CD4-positive, alpha-beta T cell treated with Interleukin-17A for 4 hours (primary cell): ENCODE results near the gene DIP2C.
"Not testable (repeated sequence)": the region's sequence is repeated elsewhere in the genome, so short reads cannot be mapped to it uniquely, and the experiment has no call there.

ENCODE experiments used
- DNase-seq: peaks from one replicate; pipeline ENCODE4 v3.0.0-alpha.2; 2020; ENCODE audit warnings: mixed read lengths

DIP2C gene

DNA sequence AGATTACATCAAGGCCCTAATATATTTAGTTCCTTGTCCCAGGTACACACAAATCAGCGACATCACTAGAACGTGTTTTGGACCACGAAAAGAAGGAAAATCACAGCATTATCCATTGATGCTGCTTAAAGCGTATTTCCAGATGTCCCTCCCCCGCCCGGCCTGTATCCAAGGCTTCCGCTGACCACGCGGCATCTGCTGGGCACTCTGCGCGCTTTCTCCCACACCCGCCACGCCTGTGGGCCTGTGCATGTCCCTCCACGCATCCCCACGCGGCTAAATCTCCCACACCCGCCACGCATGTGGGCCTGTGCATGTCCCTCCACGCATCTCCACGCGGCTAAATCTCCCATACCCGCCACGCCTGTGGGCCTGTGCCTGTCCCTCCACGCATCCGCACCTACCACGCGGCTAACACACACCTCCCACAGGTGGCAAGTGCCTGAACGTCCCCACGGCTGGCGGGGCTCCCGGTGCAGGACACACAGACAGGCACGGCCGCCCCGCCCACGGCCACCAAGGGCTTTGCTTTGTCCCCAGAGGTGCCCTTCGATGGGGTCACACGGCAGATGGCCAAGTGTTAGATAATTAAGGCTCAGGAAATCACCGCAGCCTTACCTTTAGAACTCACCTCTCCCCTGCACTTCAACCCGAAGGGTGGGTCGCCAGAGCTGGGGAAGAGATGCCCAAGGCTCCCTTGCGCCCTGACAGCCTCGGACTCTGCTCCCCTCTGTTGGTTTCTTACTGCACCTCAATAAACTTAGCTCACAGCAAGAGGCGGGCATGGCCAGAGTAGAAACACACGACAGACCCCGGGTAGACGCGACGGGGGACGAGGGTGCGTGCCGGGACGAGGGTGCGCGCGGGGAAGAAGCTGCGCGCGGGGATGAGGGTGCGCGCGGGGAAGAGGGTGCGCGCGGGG is 49.5 kb downstream of the DIP2C start:
- no peak for DNase-seq

DNA sequence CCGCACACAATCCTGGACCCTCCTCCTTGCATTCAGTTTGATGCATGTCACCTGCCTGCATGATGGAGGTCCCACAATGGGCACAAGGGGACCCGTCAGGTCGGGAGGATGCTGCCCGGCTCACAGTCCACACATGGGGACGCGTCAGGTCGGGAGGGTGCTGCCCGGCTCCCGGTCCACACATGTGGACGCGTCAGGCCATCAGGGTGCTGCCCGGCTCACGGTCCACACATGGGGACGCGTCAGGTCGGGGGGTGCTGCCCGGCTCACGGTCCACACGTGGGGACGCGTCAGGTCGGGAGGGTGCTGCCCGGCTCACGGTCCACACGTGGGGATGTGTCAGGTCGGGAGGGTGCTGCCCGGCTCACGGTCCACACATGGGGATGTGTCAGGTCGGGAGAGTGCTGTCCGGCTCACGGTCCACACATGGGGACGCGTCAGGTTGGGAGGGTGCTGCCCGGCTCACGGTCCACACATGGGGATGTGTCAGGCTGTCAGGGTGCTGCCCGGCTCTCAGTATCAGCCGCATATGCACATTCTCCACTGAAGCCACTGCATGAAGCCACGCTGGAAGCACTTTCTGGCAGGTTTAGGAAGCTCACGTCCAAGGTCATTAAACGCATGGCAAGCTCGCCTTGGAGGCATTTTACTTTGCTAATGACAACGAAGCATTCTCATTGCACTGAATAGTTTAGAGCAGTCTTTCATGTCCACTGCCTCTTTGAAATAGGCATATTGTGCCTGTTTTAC is 50.3 kb downstream of the DIP2C start:
- DNase-seq: no peak

- no peak for DNase-seq
Observed at GRCh38 chr10:637771-638195, 51.7 kb downstream of the DIP2C start.

- DNase-seq: no peak
Observed at GRCh38 chr10:637221-637620, 52.2 kb downstream of the DIP2C start.

DNA sequence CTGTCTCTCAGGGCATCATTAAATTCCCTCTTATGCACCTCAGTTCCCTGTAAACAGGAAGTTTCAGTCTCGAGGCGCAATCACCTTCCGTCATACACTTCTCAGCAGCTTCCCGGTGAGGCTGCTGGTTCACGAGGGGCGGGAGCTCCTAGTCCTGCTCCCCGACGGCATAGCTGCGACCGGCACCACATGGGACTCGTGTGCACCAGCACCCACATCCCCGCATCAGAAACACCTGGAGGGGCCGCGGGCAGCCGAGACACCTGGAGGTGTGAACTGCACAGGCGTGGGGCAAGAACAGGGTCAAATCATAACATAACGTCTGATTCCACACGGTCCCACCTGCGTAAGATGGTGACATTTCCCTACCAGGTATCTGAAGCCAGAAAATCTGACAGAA is 52.7 kb downstream of the DIP2C start:
- no peak for DNase-seq

DNA sequence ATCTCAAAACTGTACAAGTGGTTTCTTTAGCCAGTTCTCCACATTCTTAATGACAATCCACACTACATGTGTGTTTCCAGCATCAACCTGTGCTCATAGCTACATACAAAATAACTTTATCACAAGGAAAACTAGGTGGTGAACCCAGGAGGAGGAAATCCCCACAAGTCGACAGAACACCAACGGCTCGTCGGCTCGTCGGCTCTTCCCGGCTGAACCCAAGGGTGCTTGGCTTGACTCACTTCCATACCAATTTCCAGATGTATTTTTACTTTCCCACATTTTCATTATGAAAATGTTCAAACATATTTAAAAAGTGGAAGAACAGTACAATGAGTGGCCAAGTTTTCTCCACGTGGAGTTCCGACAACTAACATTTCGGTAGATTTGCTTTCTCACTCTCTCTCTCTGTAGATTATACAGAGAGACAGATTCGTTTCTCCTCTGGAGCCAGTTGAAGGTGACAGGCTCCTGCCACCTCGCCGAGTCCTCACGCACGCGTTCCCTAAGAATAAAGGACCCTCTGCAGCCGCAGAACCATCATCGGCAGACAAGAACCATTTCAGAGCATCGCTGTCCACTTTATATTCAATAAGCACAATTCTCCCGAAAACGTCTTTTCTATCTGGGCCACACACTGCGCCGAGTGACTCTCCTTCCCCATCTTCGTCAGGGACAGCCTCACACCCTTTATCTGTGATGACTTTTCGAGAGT is 53.3 kb downstream of the DIP2C start:
- no peak for DNase-seq

GRCh38 chr10:635088-635861 is 54.2 kb downstream of the DIP2C start:
- no peak for DNase-seq

DNA sequence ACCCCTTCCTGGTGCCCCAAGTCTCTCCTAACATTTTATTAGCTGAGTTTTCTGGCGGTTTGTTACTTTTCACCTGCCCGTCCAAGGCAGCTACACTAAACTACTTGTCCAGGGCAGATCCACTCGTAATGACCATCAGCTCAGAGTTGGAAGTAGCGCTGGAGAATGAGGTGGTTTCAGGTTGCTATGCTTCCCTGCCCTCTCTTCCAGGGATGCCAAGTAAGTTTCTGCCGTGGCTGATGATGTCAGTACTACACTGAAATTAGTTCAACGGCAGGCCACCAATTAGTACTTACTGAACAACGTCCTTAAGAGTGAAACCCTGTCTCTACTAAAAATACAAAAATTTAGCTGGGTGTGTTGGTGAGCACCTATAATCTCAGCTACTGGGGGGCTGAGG is 55.2 kb downstream of the DIP2C start:
- no peak for DNase-seq

DNA sequence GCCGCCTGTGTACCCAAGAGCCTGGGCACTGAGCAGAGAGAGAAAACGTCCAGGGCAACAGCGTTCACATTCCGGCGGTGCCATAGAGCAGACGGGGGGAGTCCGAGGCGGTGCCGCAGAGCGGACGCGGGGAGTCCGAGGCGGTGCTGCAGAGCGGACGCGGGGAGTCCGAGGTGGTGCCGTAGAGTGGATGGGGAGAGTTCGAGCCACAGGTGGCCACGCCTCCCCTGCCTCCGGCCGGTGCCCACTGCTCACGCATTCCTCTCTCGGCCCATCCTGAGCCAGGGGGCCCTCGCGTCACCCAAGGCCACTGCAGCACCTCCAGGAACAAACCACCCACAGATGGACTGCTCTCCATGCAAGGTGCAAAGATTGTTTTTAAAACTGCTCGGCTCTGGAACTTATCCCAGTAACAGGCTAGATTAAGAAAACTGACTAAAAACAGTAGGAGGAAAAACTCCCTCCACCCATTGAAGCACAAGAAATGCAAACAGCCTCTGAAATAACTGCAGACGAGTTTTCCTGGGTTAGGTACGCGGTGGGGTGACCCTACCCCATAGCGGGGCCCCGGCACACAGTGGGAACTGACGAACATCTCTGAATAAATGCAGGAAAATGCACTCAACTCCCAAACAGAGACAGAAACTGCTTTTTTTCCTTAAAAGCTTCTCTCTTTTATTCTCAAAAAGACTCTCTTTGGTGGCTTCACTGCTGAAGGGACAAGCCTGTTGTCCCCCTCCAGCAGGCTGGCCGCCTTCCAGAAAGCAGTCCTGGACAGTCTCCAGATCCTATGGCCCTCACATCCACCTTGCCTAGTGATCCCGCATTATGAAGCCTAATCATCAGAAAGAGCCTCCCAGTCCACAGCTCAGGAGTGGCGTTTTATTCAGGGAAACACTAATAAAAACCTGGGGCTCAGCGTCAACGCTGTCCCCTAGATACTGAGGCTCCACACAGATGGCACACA is 55.9 kb downstream of the DIP2C start:
- no peak for DNase-seq

GRCh38 chr10:632807-633177 is 56.7 kb downstream of the DIP2C start:
- DNase-seq: not testable (repeated sequence)

DNA sequence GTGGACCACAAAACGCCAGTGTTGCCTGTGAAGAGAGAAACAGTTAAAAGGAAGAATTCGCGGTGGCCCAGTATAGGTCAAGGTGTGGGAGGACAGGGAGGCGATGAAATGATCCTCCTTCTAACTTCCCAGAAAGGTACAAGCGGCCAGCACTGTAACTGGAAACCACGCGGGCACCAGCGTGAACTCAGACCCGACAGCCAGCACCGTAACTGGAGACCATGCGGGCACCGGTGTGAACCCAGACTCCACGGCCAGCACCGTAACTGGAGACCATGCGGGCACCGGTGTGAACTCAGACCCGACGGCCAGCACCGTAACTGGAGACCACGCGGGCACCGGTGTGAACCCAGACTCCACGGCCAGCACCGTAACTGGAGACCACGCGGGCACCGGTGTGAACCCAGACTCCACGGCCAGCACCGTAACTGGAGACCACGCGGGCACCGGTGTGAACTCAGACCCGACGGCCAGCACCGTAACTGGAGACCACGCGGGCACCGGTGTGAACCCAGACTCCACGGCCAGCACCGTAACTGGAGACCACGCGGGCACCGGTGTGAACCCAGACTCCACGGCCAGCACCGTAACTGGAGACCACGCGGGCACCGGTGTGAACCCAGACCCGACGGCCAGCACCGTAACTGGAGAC is 57.2 kb downstream of the DIP2C start:
- DNase-seq: not testable (repeated sequence)

GRCh38 chr10:631266-631665 is 58.2 kb downstream of the DIP2C start:
- DNase-seq: no peak

- no peak for DNase-seq
Observed at GRCh38 chr10:630581-631073, 58.8 kb downstream of the DIP2C start.

DNA sequence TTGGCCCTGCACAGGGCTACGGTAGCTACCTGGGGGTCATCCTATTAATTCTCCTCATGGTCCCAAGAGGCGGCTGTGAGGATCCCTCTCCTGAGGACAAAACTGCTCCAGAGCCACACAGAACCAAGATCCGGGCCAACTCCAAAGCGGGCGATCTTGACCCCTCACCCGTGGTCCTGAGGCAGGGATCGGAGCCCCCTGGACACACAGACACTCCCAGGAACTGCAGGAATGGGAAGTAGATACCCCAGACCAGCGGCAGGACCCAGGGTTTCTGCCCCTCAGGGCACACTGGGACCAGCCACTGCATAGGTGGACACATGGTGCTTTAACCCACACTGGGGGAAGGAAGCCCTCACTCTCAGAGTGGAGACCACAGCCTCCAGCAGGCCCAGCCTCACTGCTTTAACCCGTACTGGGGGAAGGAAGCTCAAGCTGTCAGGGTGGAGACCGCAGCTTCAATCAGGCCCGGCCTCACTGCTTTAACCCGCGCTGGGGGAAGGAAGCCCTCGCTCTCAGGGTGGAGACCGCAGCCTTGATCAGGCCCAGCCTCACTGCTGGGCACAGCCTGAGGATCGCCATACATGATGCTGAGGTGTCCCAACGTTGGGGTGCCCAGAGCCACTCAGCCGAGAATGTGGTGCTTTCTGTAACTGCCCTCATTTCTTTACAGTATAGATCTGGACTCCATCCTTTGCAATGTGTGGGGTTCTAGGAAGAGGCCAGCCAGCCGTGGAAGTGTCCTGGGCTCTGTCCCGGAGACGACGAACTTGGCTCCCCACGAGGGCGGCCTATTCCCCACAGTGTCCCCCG is 60.1 kb downstream of the DIP2C start:
- no peak for DNase-seq

DNA sequence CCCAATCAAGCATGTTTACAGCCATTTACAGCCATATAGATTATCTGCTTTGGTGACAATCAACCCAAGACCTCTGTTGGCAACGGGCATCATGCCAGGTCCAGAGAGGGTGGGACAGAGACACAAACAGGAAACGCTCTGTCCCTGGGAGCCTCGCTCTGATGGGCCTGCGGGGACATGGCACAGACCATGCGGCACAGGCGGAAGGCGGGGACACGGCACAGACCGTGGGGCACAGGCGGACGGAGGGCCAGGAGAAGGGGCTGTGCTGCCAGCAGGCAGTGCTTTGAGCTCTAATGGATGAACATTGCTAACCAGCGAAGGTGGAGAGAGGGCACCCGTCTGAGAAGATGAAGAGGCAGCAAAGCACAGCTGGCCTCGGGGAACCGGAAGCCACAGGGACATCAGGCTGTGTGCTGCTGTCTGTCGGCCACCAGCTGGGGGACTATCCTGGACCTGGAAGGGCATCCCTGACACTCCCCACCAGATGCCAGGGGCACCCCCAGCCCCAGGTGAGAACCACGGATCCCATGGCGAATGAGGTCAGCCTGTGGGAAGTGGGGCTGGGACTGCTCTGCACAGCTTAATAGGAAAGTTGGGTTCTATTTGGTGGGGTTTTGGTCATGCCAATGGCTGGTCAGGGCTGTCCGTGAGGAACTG is 61.0 kb downstream of the DIP2C start:
- DNase-seq: no peak

DNA sequence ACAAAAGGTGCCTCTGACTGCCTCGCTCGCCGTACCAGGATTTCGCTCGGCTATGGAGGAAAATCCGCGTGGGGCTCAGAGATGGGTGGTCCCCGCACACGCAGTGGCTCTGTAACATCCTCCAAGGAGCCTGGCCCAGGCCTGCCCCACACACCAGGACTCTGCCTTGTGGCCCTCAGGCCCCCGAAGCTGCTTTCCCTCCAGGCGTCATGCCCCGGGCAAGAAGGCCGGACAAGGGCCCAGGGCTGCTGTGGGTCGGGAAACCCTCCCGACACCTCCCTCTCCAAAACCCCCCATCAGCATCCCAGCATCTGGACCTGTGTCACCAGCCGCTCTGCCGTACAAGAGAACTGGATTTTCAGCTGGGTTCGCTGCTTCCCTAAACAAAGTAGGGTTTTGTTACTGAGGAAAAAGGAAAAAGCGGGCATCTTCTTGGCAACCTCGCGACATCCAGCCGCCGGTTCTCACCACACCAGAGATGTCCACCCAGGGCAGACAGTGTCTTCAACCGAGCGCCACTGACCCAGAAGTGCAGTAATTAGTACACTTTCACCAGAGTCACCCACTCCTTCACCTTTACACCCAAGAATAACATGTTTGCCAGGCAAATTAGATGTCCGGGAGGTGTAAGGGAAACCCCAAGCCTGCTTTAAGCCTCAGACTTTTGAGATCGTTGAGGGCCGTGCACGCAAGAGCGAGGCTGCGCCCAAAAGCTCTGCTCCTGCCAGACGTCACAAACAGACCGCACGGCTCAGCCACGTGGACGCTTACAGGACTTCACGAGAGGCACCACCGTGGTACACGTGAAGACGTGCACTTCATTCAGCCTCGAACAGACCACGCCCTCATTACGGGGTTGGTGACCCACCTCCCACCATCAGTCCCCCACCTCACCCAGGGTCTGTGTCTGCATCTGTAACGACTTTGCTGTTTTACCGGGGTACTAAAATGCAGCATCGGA is 62.2 kb downstream of the DIP2C start:
- DNase-seq: no peak

DNA sequence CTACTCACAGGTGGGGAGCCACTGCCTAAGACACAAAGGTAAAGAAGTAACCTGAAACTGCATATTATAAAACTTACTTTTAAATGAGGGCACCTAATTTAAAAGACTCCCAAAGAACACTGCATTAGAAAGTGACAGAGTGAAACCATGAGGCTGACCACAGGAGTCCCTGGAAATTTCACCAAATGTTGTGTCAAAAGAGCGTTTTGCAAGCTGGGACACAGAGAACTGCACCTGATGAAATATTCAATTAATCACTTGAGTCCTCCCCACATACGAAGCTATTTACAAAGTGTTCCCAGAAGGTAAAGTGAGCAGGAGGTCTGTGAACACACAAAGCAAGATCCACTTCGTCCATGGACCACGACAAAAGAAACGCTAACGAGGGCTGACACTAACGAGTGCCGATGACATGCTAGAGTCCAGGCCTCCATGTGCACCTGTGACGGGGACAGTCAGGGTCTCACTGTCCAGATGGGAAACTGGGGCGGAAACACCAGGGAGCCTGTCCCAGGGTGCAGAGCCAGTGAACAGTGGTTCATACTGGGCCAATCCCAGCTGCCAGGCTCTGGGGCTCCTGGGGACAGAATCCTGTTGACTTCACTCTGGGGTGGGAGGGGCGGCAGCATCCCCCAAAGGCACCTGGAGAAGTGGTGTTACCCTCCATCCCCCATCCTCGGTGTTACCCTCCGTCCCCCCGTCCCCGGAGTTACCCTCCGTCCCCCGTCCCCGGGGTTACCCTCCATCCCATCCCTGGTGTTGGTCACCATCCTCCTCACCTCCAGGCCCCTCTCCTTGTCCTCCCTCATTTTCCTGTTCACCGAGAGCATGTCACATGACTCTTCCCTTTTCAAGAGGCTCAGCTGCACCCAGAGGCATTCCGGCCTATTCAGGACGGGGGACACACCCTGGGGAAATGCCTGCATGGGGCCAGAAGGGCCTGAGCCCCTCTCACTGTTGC is 63.4 kb downstream of the DIP2C start:
- no peak for DNase-seq
